Naive thymus-derived CD4-positive, alpha-beta T cell (primary cell): ENCODE measurements around the gene CLCN5. TPM values are rescaled to one million over a fixed set of nuclear protein-coding genes. Genes with fewer than 3 reads are reported as not detected.

Experiments
- ATAC-seq: fragments of 150-1000 bp; cut with Tn5 transposase; 2 replicates; pipeline ENCODE4 v1.10.0; 2021; ENCODE audit warnings: mild to moderate bottlenecking, moderate library complexity
- CTCF ChIA-PET: fragments of 350-600 bp; sonication (Branson Sonifier 250); formaldehyde crosslinking; loops from one replicate; lab custom pipeline; 2021; ENCODE audit warnings: antibody characterized with exemption; lab: Charles Lee
- POLR2A ChIA-PET: fragments of 350-600 bp; sonication (Branson Sonifier 250); formaldehyde crosslinking; loops from one replicate; lab custom pipeline; 2021; ENCODE audit warnings: antibody characterized with exemption, inconsistent platforms; lab: Charles Lee
- DNase-seq, 9 donors: peaks; one replicate each; pipeline versions ENCODE4 v3.0.0 to v3.0.0-alpha.2; 2020 to 2022; ENCODE audit warnings: mixed read lengths in 1 of 9
- H3K27ac ChIP-seq: one replicate; pipeline ENCODE4 v1.7.0; 2013; ENCODE audit warnings: mild to moderate bottlenecking, low read depth, low read length, moderate library complexity
- H3K27me3 ChIP-seq, 2 donors: one replicate each; pipeline ENCODE4 v1.7.0; 2013; ENCODE audit warnings: low read length in 2 of 2, mild to moderate bottlenecking in 2 of 2, moderate library complexity in 2 of 2; ENCODE audit not compliant: control insufficient read depth in 2 of 2, insufficient read depth in 2 of 2
- H3K36me3 ChIP-seq, 3 experiments: 1 replicate in 2 of 3; 2 replicates in 1 of 3; pipeline ENCODE4 v1.7.0; 2013; ENCODE audit warnings: low read length in 3 of 3, mild to moderate bottlenecking in 3 of 3, moderate library complexity in 1 of 3; ENCODE audit not compliant: insufficient read depth in 3 of 3, control insufficient read depth in 2 of 3
- H3K4me1 ChIP-seq, 2 donors: one replicate each; pipeline ENCODE4 v1.7.0; 2013; ENCODE audit warnings: low read length in 2 of 2, mild to moderate bottlenecking in 2 of 2, moderate library complexity in 1 of 2; ENCODE audit not compliant: control insufficient read depth in 2 of 2, insufficient read depth in 2 of 2
- H3K4me3 ChIP-seq: 2 replicates; pipeline ENCODE4 v1.7.0; 2013; ENCODE audit warnings: mild to moderate bottlenecking, low read length
- H3K9me3 ChIP-seq, 3 experiments: 1 replicate in 2 of 3; 2 replicates in 1 of 3; pipeline ENCODE4 v1.7.0; 2013; ENCODE audit warnings: low read length in 3 of 3; ENCODE audit not compliant: control insufficient read depth in 2 of 3
- H3K27ac Mint-ChIP-seq, 9 donors: one replicate each; pipeline ENCODE4 v1.8.0; 2020 to 2022; ENCODE audit warnings: mixed read lengths in 9 of 9, mild to moderate bottlenecking in 8 of 9, moderate library complexity in 5 of 9, inconsistent platforms in 2 of 9
- H3K27me3 Mint-ChIP-seq, 5 donors: one replicate each; pipeline ENCODE4 v1.8.0; 2021 to 2022; ENCODE audit warnings: mixed read lengths in 5 of 5, mild to moderate bottlenecking in 1 of 5
- H3K36me3 Mint-ChIP-seq, 5 donors: one replicate each; pipeline ENCODE4 v1.8.0; 2020 to 2022; ENCODE audit warnings: mixed read lengths in 5 of 5, mild to moderate bottlenecking in 3 of 5, inconsistent platforms in 1 of 5
- H3K4me1 Mint-ChIP-seq, 7 donors: one replicate each; pipeline ENCODE4 v1.8.0; 2020 to 2022; ENCODE audit warnings: mixed read lengths in 7 of 7, mild to moderate bottlenecking in 3 of 7, inconsistent platforms in 1 of 7
- H3K4me3 Mint-ChIP-seq, 10 donors: one replicate each; pipeline ENCODE4 v1.8.0; 2020 to 2022; ENCODE audit warnings: mild to moderate bottlenecking in 10 of 10, mixed read lengths in 10 of 10, moderate library complexity in 6 of 10, inconsistent platforms in 2 of 10
- H3K9me3 Mint-ChIP-seq, 11 donors: one replicate each; pipeline ENCODE4 v1.8.0; 2020 to 2022; ENCODE audit warnings: mixed read lengths in 11 of 11, mild to moderate bottlenecking in 4 of 11, inconsistent platforms in 1 of 11, moderate library complexity in 1 of 11
- intact Hi-C, 2 donors: fragments of 100-400 bp; cut with micrococcal nuclease; formaldehyde crosslinking; loops; one replicate each; pipeline ENCODE4 v1.15.1; 2023
- polyA plus RNA-seq, 2 donors: library from polyadenylated mRNA; unstranded; fragments of 300-500 nt; fragmentation: Illumina TruSeq; gene quantifications; one replicate each; pipeline ENCODE4 v1.2.3, GENCODE V29; 2021
- total RNA-seq, 6 experiments: library from RNA in 5 of 6; stranded (reverse) in 5 of 6; gene quantifications; 1 replicate in 5 of 6; 2 replicates in 1 of 6; pipeline ENCODE4 v1.2.3 and lab custom pipeline; 2021 to 2026

CLCN5 gene
- total and polyA plus RNA-seq, 7 experiments from 2014 or later, result 0.50 to 3.9 (median 3.7) TPM

GRCh38 chrX:49988143-49988542 is 65.7 kb downstream of the CLCN5 start:
- intact Hi-C loops, result no loop called here
- no peak for DNase-seq
- ATAC-seq, result no peak
- Mint-ChIP-seq H3K4me3 (no peak overlapping the region), H3K27ac (no peak overlapping the region), H3K4me1 (no peaks in the 10 kb centered on the region), H3K27me3 (no peaks in the 10 kb centered on the region), H3K36me3 (no peaks in the 10 kb centered on the region), H3K9me3 (no peaks in the 10 kb centered on the region)
- H3K4me3 ChIP-seq, result no peak overlapping the region
- ChIA-PET POLR2A (no interaction called here), CTCF (interaction anchor here (0.6 kb wide), 1 partner anchor 879 kb away, joined by 3 read pairs; no protein-coding TSS in a partner anchor)
- H3K36me3 ChIP-seq, result no peaks in the 10 kb centered on the region
- no peaks in the 10 kb centered on the region for H3K27me3 ChIP-seq
- H3K27ac ChIP-seq, result no peak overlapping the region
- H3K9me3 ChIP-seq, result no peaks in the 10 kb centered on the region
- no peaks in the 10 kb centered on the region for H3K4me1 ChIP-seq

GRCh38 chrX:49991758-49992157 is 69.4 kb downstream of the CLCN5 start:
- intact Hi-C loops, result no loop called here
- H3K36me3 Mint-ChIP-seq, result no peaks in the 10 kb centered on the region
- no peaks in the 10 kb centered on the region for H3K4me1 Mint-ChIP-seq
- Histone ChIP-seq H3K4me1 (no peaks in the 10 kb centered on the region), H3K27ac (no peak overlapping the region), H3K27me3 (no peaks in the 10 kb centered on the region), H3K4me3 (no peak overlapping the region), H3K36me3 (no peaks in the 10 kb centered on the region), H3K9me3 (no peaks in the 10 kb centered on the region)
- no peak overlapping the region for H3K27ac Mint-ChIP-seq
- no peaks in the 10 kb centered on the region for H3K27me3 Mint-ChIP-seq
- ATAC-seq, result no peak
- DNase-seq, result no peak
- ChIA-PET CTCF (no interaction called here), POLR2A (no interaction called here)
- H3K4me3 Mint-ChIP-seq, result no peak overlapping the region
- no peaks in the 10 kb centered on the region for H3K9me3 Mint-ChIP-seq

GRCh38 chrX:49992853-49993252 is 70.5 kb downstream of the CLCN5 start:
- Histone ChIP-seq H3K9me3 (no peaks in the 10 kb centered on the region), H3K27me3 (no peaks in the 10 kb centered on the region), H3K4me1 (no peaks in the 10 kb centered on the region), H3K4me3 (no peak overlapping the region), H3K36me3 (no peaks in the 10 kb centered on the region), H3K27ac (no peak overlapping the region)
- Mint-ChIP-seq H3K36me3 (no peaks in the 10 kb centered on the region), H3K4me1 (no peaks in the 10 kb centered on the region), H3K27me3 (no peaks in the 10 kb centered on the region), H3K9me3 (peaks cover 0 to 1% (median 0%) of the 10 kb centered on the region in 11 donors), H3K27ac (no peak overlapping the region), H3K4me3 (no peak overlapping the region)
- ChIA-PET CTCF (no interaction called here), POLR2A (no interaction called here)
- intact Hi-C loops, result no loop called here
- ATAC-seq, result no peak
- no peak for DNase-seq

GRCh38 chrX:49993661-49994060 is 71.3 kb downstream of the CLCN5 start:
- CTCF ChIA-PET, result no interaction called here
- H3K4me3 Mint-ChIP-seq, result no peak overlapping the region

GRCh38 chrX:49995107-49995731 is 72.8 kb downstream of the CLCN5 start:
- Histone ChIP-seq H3K27ac (no peak overlapping the region), H3K36me3 (no peaks in the 10 kb centered on the region), H3K27me3 (no peaks in the 10 kb centered on the region), H3K4me3 (no peak overlapping the region), H3K4me1 (no peaks in the 10 kb centered on the region), H3K9me3 (no peaks in the 10 kb centered on the region)
- Mint-ChIP-seq H3K4me1 (no peaks in the 10 kb centered on the region), H3K9me3 (peaks cover 0 to 1% (median 0%) of the 10 kb centered on the region in 11 donors), H3K27ac (no peak overlapping the region), H3K4me3 (no peak overlapping the region), H3K27me3 (no peaks in the 10 kb centered on the region), H3K36me3 (no peaks in the 10 kb centered on the region)
- ATAC-seq, result no peak
- ChIA-PET CTCF (no interaction called here), POLR2A (no interaction called here)
- no peak for DNase-seq
- intact Hi-C loops, result no loop called here

More at GRCh38 chrX:49993661-49994060, 71.3 kb downstream of the CLCN5 start:
- Histone ChIP-seq H3K36me3 (no peaks in the 10 kb centered on the region), H3K4me1 (no peaks in the 10 kb centered on the region), H3K9me3 (no peaks in the 10 kb centered on the region), H3K27me3 (no peaks in the 10 kb centered on the region), H3K4me3 (no peak overlapping the region), H3K27ac (no peak overlapping the region)
- Mint-ChIP-seq H3K27ac (no peak overlapping the region), H3K27me3 (no peaks in the 10 kb centered on the region), H3K9me3 (peaks cover 0 to 1% (median 0%) of the 10 kb centered on the region in 11 donors), H3K4me1 (no peaks in the 10 kb centered on the region), H3K36me3 (no peaks in the 10 kb centered on the region)
- intact Hi-C loops, result no loop called here
- DNase-seq (no peak), ATAC-seq (no peak)
- POLR2A ChIA-PET, result no interaction called here

GRCh38 chrX:49995795-49996455 is 73.5 kb downstream of the CLCN5 start:
- Mint-ChIP-seq H3K36me3 (no peaks in the 10 kb centered on the region), H3K27ac (no peak overlapping the region), H3K9me3 (peaks cover 0 to 1% (median 0%) of the 10 kb centered on the region in 11 donors), H3K4me1 (no peaks in the 10 kb centered on the region), H3K4me3 (no peak overlapping the region), H3K27me3 (no peaks in the 10 kb centered on the region)
- ChIA-PET POLR2A (no interaction called here), CTCF (interaction anchor here (0.7 kb wide), 1 partner anchor 57 kb away, joined by 3 read pairs; no protein-coding TSS in a partner anchor)
- H3K27me3 ChIP-seq, result no peaks in the 10 kb centered on the region
- DNase-seq (no peak), ATAC-seq (no peak)
- H3K9me3 ChIP-seq, result no peaks in the 10 kb centered on the region
- no peaks in the 10 kb centered on the region for H3K36me3 ChIP-seq
- intact Hi-C loops, result no loop called here
- H3K4me1 ChIP-seq, result no peaks in the 10 kb centered on the region
- no peak overlapping the region for H3K4me3 ChIP-seq
- H3K27ac ChIP-seq, result no peak overlapping the region

- ChIA-PET POLR2A (no interaction called here), CTCF (interaction anchor here (0.7 kb wide), 1 partner anchor 56 kb away, joined by 3 read pairs; no protein-coding TSS in a partner anchor)
- Mint-ChIP-seq H3K27me3 (no peaks in the 10 kb centered on the region), H3K9me3 (peaks cover 0 to 1% (median 0%) of the 10 kb centered on the region in 11 donors), H3K36me3 (no peaks in the 10 kb centered on the region), H3K4me3 (no peak overlapping the region), H3K4me1 (no peaks in the 10 kb centered on the region), H3K27ac (no peak overlapping the region)
- DNase-seq, result no peak
- Histone ChIP-seq H3K4me1 (no peaks in the 10 kb centered on the region), H3K4me3 (no peak overlapping the region), H3K27me3 (no peaks in the 10 kb centered on the region), H3K36me3 (no peaks in the 10 kb centered on the region), H3K9me3 (no peaks in the 10 kb centered on the region), H3K27ac (no peak overlapping the region)
- no peak for ATAC-seq
- intact Hi-C loops, result no loop called here
Measured at GRCh38 chrX:49996474-49996873, 74.1 kb downstream of the CLCN5 start.
